Measurements from ENCODE around the gene DCLK1. TPM values are rescaled to one million over a fixed set of nuclear protein-coding genes. Genes with fewer than 3 reads are reported as not detected.
"Not testable (repeated sequence)": the region's sequence is repeated elsewhere in the genome, so short reads cannot be mapped to it uniquely, and the experiment has no call there.

DCLK1 gene
- total and polyA plus RNA-seq, 10 of the 15 experiments (the other 5 are each of a cell fraction or from before 2014, with no cell fraction given): not detected

DNA sequence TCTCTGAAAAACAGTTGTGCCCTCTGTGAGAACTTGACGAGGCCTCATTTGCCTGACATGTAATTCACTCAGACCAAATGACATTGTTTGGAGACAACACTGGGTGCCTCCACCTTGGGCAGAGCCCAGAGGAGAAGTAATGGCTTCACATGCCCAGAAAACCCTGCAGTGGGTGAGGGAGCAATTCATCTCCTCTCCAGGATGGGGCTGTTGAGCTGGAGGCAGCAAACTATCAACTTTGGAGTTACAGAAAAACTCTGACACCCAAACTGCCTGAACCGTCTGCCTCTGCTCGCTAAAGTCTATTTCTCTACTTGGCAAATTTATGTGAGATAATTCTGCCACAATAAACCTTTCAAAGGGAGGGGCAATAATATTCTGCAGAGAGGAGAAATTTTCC lies 146.9 kb downstream of the DCLK1 start (continued):
- TF ChIP-seq, protein P1, sequence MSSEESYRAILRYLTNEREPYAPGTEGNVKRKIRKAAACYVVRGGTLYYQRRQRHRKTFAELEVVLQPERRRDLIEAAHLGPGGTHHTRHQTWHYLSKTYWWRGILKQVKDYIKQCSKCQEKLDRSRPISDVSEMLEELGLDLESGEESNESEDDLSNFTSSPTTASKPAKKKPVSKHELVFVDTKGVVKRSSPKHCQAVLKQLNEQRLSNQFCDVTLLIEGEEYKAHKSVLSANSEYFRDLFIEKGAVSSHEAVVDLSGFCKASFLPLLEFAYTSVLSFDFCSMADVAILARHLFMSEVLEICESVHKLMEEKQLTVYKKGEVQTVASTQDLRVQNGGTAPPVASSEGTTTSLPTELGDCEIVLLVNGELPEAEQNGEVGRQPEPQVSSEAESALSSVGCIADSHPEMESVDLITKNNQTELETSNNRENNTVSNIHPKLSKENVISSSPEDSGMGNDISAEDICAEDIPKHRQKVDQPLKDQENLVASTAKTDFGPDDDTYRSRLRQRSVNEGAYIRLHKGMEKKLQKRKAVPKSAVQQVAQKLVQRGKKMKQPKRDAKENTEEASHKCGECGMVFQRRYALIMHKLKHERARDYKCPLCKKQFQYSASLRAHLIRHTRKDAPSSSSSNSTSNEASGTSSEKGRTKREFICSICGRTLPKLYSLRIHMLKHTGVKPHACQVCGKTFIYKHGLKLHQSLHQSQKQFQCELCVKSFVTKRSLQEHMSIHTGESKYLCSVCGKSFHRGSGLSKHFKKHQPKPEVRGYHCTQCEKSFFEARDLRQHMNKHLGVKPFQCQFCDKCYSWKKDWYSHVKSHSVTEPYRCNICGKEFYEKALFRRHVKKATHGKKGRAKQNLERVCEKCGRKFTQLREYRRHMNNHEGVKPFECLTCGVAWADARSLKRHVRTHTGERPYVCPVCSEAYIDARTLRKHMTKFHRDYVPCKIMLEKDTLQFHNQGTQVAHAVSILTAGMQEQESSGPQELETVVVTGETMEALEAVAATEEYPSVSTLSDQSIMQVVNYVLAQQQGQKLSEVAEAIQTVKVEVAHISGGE (CRISPR knock-in tag; IDR thresholded peaks at IDR 0.05): no peak
- no peak for TF ChIP-seq IKZF2 (IDR thresholded peaks at IDR 0.05)
- TF ChIP-seq, protein P2, sequence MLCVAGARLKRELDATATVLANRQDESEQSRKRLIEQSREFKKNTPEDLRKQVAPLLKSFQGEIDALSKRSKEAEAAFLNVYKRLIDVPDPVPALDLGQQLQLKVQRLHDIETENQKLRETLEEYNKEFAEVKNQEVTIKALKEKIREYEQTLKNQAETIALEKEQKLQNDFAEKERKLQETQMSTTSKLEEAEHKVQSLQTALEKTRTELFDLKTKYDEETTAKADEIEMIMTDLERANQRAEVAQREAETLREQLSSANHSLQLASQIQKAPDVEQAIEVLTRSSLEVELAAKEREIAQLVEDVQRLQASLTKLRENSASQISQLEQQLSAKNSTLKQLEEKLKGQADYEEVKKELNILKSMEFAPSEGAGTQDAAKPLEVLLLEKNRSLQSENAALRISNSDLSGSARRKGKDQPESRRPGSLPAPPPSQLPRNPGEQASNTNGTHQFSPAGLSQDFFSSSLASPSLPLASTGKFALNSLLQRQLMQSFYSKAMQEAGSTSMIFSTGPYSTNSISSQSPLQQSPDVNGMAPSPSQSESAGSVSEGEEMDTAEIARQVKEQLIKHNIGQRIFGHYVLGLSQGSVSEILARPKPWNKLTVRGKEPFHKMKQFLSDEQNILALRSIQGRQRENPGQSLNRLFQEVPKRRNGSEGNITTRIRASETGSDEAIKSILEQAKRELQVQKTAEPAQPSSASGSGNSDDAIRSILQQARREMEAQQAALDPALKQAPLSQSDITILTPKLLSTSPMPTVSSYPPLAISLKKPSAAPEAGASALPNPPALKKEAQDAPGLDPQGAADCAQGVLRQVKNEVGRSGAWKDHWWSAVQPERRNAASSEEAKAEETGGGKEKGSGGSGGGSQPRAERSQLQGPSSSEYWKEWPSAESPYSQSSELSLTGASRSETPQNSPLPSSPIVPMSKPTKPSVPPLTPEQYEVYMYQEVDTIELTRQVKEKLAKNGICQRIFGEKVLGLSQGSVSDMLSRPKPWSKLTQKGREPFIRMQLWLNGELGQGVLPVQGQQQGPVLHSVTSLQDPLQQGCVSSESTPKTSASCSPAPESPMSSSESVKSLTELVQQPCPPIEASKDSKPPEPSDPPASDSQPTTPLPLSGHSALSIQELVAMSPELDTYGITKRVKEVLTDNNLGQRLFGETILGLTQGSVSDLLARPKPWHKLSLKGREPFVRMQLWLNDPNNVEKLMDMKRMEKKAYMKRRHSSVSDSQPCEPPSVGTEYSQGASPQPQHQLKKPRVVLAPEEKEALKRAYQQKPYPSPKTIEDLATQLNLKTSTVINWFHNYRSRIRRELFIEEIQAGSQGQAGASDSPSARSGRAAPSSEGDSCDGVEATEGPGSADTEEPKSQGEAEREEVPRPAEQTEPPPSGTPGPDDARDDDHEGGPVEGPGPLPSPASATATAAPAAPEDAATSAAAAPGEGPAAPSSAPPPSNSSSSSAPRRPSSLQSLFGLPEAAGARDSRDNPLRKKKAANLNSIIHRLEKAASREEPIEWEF (IDR thresholded peaks at IDR 0.05; ENCODE audit: insufficient replicate concordance, low read depth, low read length): no peak

DNA sequence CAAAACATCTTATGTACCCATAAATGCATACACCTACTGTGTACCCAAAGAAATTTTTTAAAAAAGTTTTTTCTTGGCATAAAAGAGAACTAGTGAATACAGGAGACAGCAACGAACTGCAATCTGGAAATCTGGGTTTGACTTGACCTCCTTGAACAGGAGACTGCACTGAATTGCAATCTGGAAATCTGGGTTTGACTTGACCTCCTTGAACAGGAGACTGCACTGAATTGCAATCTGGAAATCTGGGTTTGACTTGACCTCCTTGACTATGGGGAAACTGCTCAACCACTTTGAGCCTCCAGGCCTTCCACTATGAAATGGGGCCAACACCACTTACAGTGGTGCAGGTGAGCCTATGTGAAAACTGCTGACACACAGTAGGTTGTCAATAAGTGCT lies 147.5 kb downstream of the DCLK1 start:
- H3K36me3 ChIP-seq (ENCODE audit: control insufficient read depth in 2 of 2, insufficient read depth in 2 of 2, low read length in 1 of 2); CTCF ChIA-PET; H3K79me2 ChIP-seq (ENCODE audit: control insufficient read depth, insufficient read depth, low read length); in situ Hi-C loops (cut with MboI); H3K27ac ChIP-seq (ENCODE audit: control insufficient read depth, insufficient read depth); FAIRE-seq; H3K4me1 ChIP-seq (ENCODE audit: control insufficient read depth, insufficient read depth, low read length); H4K20me1 ChIP-seq (ENCODE audit: control insufficient read depth, insufficient read depth); intact Hi-C loops (cut with micrococcal nuclease; ENCODE audit: unreplicated experiment); H3K27me3 ChIP-seq (replicated peaks in 1 of 2; ENCODE audit: control insufficient read depth in 2 of 2, insufficient read depth in 2 of 2, low read length in 1 of 2); H2AFZ ChIP-seq (ENCODE audit: control insufficient read depth, low read depth, low read length); H3K4me2 ChIP-seq (ENCODE audit: control insufficient read depth, insufficient read depth); BruUV-seq (replicated peaks); SMC1A ChIA-PET (ENCODE audit: uncharacterized antibody, unreplicated experiment); DNase-seq (ENCODE audit: low read depth, low spot score); POLR2A ChIA-PET; ATAC-seq; H3K9me3 ChIP-seq (replicated peaks; ENCODE audit: control insufficient read depth, insufficient read depth, low read length); RAD21 ChIA-PET (ENCODE audit: unreplicated experiment); H3K9ac ChIP-seq (ENCODE audit: control insufficient read depth, insufficient read depth, low read length); H3K4me3 ChIP-seq: not testable (repeated sequence)
- TF ChIP-seq, protein P3, sequence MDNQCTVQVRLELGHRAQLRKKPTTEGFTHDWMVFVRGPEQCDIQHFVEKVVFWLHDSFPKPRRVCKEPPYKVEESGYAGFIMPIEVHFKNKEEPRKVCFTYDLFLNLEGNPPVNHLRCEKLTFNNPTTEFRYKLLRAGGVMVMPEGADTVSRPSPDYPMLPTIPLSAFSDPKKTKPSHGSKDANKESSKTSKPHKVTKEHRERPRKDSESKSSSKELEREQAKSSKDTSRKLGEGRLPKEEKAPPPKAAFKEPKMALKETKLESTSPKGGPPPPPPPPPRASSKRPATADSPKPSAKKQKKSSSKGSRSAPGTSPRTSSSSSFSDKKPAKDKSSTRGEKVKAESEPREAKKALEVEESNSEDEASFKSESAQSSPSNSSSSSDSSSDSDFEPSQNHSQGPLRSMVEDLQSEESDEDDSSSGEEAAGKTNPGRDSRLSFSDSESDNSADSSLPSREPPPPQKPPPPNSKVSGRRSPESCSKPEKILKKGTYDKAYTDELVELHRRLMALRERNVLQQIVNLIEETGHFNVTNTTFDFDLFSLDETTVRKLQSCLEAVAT (IDR thresholded peaks at IDR 0.05): peak; percentile 86
- WGBS (ENCODE audit: insufficient coverage, insufficient replicate concordance, low lambda C conversion rate, missing lambda C conversion rate): 6% methylated on average over 1 of the region's 1 CpG
